GM19452 (cell line): Measurements from ENCODE around the gene INTS1.

Experiments used
- ATAC-seq: cut with Tn5 transposase; IDR thresholded peaks from one replicate; pipeline ENCODE4 v1.9.1; 2021; ENCODE audit not compliant: unreplicated experiment

Gene INTS1

DNA sequence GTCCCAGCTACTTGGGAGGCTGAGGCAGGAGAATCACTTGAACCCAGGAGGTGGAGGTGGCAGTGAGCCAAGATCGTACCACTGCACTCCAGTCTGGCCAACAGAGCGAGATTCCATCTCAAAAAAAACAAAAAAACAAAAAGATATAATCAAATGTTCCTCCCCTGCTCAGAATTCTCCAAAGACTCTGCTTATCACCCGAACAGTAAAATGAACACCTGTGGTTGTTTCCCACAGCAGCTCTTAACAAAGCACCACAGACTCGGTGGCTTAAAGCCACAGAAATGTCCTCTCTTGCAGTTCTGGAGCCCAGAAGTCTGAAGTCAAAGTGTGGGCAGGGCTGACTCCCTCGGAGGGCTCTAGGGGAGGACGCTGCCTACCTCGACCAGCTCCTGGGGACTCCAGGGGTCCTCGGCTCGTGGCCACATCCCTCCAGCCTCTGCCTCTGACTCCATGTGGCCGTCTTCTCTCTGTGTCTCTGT lies 4.1 kb upstream of the INTS1 start:
- ATAC-seq, result no peak

DNA sequence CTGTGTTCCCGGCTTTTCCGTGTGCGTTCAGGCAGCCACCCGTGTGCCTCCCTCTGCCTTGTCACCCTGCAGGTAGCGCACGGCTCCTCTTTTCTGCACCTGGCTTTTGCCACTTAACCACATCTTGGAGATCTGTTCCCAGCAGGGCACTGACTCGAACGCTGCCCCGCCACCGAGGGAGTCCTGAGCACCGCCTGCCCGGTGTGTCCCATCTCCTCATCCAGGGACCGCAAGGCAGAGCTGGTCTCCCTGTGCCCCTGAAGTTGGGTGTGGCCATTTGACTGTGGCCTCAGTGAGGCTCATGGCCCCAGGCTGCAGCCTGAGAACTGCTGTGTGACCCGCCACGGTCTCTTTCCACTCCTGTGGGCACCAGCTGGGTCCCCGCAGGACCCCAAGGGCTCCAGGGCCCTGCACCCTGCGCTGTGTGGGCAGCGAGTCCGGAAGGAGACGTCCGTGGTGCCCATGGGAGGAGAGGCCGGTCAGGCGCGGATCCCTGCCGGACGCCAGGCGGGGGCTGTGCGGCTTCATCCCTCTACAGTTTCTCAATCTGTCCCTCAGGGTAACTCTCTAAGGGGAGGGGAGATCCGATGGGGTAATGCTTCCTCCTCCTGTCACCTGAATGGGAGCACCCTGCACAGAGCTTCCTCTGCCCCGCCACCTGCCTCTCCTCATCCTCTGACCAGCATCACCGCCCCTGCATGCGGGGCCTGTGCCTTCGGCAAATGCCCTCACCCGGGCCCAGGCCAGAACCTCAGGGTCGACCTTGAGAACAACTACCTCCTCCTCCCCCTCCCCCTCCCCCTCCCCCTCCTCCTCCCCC lies 1.8 kb upstream of the INTS1 start:
- ATAC-seq, result no peak

DNA sequence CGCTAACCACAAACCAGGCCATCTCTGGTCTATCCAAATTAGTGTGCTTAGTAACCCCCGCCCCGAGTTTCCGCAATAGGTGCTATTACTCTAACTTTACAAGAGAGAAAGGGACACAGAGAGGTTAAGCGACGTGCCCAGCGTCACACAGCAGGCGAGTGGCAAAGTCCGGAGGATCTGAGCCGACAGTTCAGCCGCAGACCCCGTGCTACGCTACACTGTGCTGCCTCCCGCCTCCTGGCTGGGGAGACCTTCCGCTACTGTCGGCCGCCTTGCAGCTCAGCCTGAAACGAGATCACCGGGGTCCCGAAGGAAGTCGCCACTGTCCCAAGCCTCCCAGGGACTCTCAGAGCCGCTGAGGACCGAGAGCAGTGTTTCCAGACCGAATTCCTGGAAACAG lies 799 bp downstream of the INTS1 start:
- no peak for ATAC-seq

DNA sequence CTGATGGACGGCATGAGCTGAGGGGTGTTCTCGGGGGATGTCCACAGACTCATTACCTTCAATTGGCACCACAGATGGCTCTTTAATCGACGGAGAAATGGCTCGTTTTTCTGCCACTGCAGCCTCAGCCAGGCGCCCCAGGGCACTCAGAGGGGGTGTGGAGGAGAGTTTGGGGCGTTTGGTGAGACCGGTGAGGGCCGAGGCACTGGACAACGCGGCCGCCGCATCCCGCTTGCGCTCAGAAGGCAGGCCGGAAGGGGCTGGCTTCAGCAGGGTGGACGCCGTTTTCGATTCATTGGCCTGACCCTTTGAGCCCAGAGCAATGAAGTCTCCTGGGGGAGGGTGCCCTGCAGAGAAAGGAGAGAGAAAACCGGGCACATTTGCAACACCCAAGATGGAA lies 1.3 kb downstream of the INTS1 start:
- no peak for ATAC-seq

DNA sequence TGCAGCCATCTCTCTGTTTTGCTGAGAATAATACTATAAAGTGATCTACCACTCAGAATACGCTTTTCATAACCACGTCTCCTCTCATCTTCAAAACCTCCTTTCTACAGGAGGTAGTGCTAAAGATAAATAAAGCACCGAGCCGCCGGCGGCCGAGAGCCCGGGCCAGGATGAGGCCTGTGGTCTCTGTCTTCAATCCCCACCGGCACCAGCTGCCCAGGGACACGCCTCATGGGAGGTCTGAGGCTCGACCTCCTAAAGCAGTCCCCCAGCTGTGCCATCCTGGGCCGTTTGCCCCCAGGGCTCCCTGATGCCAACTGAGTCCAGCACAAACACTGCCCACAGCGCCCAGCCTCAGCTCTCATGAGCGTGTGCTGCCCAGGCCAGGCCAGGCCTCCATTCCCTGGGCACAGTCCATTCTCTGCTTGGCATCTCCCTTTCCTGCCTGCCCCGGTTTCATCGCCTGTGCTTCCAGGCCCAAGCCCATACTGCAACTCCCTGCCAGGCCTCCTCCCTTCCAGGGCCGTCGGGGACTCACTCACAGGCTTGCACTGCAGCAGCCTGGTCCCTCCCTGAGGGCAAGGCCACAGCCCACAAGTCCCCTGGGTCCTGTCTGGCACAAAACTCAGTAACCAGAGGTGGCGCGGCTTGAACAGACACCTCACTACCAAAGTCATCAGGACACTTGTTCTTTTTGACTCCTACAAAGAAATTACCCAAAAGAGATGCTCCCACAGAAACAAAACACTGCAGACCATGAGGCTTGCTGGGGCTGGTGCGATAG lies 2.5 kb downstream of the INTS1 start:
- ATAC-seq, result no peak

DNA sequence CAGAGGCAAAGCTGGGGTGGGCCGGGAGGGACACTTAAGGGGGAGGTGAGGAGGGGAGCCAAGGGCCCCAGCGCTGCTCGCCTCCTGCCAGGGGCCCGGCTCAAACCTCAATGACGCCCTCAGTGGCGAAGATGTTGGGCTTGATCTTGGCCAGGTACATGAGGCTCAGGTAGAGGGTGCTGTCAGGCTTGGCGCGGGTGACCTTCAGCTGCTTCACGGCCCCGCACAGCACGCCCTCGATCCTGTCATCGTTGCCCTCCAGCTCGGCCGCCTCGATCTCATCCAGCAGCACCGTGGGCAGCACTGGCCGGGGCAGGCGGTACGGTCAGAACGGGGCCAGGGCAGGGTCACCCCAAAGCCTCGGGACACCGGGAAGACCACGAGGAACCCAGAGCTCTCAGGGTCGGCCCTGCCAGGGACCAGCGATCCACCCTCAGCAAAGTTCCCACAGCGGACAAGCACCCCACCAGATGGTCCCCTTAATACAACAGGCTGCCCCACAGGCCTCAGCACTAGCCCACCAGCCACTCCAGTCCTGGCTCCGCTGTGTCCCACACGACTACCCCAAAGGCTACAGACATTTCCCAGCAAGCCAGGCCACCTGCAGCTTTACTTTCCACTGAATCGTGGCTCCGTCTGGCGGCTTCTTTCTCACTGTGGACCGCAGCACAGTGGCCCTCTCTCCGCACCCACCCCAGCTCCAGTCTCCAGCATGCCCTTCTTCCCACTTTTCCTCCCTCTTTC lies 4.0 kb downstream of the INTS1 start:
- no peak for ATAC-seq

DNA sequence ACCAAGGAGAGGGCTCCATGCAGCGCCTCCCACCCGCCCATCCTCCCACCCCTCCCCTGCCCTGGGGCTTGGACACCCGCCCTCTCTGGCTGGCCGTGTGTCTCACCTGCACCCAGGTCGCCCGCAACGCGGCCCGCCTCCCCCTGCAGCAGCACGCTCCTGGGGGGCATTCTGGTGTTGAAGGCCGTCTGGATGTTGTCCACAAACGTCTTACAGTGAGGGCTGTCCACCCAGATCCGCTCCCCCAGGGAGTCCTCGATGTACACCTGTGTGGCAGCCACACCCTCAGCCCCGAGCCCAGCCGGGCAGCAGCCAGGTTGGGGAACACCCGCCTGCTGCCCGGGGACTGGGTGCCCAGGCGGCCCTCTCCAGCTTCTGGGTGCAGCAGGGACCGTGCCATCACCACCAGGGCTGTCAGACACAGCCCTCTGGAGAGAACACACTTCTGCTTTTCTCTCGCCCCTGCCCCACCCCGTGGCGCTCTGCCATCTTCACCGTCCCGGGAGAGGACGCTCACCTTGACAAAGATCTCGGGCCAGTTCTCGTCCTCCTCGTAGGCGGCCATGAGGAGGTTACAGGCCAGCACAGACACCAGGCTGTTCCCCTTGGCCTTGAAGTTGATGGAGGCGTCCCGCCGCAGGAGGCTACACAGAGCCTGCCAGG lies 4.7 kb downstream of the INTS1 start:
- no peak for ATAC-seq

DNA sequence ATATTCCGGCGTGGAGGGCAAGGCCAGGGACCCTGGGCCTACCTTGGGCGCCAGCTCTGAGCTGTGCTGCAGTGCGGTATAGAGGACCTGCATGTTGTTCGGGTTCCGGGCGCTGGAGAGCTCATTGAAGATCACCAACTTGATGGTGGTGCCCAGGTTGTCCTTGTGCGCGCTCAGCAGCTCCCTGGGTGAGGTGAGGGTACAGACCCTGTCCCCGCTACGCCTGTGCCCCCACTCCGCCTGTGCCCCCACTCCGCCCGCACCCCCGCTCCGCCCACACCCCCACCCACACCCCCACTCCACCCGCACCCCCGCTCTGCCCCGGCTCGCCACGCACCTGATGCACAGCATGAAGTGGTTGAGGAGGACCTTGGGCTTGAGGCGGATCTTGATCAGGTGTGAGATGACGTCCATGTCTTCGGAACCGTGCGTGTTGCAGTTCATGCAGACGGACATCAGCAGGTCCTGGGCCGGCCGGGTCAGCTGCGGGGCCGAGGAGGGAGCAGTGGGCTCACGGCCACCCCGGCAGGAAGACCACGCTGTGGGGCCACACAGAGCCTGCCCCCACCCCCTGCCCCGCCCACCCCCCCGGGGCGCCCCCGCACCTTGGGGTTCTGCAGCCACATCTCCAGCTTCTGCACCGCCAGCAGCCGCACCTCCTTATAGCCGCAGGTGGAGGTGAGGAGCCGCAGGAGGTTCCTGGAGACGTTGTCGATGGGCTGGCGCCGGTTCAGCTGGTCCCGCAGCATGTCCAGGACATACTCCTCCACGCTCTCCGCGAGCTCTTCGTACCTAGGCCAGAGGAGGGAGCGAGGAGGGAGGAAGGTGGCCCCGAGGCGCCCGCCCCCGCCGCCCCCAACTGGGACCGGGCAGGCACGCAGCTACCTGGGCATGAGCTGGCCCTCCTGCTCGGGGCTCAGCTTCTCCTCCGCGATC lies 5.6 kb downstream of the INTS1 start:
- ATAC-seq, result no peak

DNA sequence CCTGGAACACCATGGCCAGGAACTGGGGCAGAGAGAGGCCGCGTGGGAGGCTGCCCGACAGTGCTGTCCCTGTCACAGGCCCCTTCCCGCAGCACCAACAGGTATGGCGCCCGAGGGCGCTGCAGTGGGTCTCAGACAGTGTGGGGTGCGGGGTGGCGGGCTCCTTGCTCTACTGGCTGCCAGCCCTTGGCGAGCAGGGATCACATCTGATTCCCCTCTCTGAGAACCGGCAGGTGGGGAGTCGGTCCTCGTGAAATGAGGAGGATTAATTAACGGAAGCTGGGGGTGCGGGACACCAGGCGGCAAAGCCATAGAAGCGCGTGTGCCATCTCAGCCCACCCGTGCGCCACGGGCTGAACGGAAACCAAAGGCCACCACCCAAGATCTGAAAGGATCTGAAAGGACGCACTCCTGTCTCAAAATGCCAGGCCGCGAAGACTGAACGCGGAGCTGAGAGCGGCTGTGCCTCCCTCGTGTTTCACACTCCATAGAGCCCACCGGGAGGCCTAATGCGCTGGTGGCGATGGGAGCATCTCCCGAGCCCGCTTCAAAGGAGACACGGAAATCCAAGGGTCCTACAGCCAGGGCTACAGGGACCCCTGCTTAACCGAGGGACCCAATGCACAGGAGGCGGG lies 6.8 kb downstream of the INTS1 start:
- ATAC-seq, result no peak

DNA sequence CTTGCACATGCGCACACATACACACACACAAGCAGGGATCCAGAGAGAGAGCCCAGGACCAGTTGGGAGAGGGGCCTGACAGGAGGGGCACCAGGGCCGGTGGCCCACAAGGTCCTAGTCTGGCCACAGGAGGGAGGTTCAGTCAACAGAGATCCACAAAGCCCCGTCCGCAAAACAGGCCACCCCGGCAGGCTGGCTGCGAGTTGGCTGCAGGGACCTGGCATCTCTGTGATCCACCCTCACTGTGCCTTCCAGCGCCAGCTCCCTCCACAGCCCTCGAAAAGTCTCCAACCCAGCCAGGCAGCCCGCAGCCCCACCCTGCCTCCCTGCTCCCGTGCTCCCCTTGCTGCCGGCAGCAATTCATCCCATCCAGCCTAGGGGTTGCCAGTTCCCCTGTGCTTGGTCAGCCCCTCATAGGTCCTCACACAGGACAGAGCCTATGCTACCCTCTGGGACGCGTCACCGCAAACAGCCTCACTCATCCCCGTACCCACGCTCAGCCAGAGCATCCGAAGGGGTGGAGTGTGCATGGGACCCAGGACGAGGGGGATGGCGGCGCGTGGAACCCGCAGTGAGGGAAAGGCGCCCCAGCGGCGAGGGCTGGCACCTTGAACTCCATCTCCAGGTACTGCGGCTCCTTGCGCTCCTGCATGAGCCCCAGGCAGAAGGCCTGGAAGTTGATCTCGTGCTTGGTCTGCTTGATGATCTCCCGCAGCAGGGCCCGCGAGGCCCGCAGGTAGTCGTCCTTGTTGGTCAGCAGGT lies 7.5 kb downstream of the INTS1 start:
- ATAC-seq, result no peak

DNA sequence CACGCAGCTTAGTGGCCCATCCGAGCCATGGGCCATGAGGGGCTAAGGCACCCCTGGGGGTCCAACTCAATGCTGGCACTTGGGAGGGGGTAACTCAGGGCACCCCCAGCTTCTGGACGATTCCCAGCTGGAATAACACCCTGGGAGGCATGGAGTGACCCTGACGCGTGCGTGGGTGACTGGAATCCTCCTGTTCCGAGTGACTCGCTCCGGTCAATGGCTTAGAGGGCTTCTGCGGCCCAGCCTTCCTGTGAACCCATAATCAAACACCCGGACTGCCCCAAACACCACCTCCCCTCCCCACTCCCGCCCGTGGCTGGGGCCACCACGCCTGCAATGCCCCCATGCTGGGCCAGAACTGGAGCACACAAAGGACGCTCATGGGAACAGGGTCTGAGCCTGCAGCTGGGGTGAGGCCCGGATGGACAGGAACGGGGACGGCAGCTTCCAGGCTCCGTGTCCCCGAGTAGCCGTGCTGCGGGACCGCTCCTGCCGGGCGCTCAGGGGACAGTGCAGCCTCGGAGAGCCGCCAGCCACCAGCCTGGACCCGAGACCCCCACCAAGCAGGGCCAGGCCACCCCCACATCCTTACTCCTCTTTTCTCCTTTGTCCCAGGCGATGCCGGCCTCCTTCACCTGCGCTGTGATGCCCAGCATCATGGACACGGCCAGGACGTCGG lies 8.5 kb downstream of the INTS1 start:
- ATAC-seq, result no peak

DNA sequence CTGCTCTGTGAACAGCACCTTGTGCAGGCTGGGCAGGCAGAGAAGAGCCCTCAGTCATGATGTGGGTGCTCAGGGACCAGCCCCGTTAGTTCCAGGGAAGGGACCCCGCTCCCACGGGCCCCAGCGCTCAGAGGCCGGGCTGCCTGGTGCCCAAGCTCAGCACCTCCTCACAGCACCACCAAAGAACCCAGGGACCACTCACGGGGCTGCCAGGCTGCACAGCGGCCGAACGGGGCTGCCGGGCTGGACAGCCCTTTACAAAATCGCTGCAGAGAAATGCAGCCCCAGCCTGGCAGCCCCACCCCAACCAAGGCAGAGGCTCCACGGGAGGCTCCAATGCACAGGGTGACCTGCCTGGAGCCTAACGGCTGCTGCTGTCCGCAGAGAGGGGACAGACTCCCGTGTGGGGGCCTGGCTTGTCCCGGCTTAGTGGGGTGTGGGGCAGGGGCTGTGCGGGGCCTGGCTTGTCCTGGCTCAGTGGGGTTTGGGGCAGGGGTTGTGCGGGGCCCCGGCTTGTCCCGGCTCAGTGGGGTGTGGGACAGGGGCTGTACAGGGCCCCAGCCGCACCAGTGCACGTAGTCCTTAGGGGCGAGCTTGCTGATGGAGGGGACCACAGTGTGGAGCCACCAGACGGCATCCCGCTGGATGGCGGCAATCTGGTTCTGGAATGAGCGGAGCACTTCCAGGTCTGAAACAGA lies 9.2 kb downstream of the INTS1 start:
- ATAC-seq, result no peak

DNA sequence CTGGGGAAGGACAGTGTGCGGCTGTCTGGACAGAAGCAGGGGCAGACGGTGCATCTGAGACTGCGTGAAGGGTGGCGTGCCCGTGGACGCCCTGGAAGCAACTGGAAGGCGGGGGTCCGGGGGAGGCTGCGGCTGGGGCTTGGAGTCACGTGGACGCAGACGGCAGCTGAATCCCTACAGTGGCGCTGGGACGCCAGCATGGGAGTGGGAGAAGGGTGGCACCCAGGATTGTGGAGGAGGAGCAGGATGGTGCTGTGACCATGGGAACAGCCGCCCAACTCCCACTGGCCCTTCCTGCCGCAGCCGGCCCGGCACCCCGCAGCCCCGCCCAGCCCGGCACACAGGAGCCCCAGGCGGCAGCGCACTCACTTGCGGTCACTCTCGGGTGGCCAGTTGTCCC lies 9.7 kb downstream of the INTS1 start:
- ATAC-seq, result no peak

DNA sequence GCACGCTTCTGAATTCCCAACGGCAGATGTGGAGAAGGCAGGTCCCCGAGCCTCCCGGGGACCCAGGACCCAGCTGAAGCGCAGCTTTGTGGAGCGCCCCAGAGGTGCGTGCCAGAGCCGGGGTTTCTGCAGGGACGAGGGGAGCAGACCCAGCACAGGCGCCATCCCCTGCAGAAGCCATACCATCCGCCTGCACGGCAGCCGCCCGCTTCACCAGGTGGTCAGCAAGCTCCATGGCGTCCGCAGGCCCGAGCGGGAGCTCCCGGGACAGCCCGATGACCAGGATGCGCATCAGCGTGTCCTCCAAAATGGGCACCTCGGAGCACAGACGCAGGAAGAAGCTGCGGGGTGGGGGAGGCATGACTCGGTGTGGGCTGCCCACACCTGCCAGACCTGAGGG lies 10.6 kb downstream of the INTS1 start:
- ATAC-seq, result no peak

DNA sequence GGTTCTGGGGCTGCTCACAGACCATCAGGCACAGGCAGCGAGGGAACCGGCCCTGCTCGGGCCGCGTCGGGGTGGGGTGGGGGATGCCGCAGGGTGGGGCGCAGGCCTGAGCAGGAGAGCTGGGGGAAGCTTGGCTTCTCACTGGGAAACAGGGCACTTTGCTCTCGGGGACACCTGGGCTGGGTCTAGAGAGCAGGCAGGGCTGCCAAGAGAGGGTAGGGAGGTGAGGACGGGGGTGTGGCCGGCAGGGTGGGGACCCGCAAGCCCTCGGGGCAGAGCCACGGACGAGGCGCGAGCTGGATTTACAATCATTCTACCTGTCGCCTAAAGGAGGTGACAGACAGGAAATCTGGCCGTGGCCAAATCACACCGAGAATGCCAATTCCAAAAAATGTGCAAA lies 11.1 kb downstream of the INTS1 start:
- ATAC-seq, result no peak

DNA sequence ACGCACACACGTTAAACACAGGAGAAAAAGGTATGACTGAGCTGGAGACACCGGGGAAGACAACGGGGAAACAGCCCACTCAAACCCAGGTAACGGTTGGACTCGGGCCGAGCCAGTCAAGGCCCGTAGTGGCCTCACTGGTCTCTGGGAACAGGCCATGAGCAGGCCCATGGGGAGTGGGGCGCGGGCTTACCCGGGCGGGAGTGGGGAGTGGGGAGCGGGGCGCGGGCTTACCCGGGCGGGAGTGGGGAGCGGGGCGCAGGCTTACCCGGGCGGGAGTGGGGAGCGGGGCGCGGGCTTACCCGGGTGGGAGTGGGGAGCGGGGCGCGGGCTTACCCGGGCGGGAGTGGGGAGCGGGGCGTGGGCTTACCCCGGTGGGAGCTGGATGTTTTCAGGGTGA lies 11.5 kb downstream of the INTS1 start:
- ATAC-seq, result no peak

DNA sequence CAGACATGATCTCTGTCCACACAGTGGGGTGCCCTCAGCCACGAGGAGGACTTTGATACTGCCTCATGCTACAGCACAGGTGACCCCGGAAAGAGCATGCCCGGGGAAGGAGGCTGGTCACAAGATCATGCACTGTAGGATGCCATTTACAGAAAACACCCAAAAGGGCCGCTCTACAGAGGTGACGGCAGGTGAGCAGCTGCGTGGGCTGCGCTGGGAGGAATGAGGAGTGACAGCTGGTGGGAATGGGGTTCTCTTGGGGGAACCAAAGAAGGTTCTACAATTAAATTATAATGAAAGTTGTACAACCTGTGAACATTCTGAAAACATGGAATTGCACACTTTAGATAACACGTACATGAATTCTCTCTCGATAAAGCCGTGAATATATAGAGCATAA lies 12.0 kb downstream of the INTS1 start:
- ATAC-seq, result no peak

DNA sequence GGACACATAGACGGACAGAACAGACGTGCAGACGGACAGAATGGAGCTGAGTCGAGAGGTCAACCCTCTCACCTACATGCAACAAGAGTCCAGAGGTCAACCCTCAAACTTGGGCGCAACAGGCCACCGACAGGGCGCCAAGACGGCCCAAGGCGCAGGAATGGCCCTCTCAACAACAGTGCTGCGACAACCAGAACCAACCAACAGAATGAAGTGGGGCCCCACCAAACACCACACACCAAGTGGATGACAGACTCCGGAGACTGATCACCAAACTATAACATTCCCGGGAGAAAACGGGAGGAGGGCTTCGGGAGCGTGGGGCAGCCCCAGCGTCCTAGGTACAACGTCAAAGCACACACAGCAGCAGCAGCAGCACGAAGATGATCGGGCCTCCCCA lies 13.4 kb downstream of the INTS1 start:
- ATAC-seq, result no peak
